Esophagus squamous epithelium (tissue), 4 donors: ENCODE measurements around the gene DDR2.
"Not testable (repeated sequence)": the region's sequence is repeated elsewhere in the genome, so short reads cannot be mapped to it uniquely, and the experiment has no call there.

Experiments used
- POLR2A ChIP-seq, 4 donors: fragments of 450-650 bp; IDR thresholded peaks; one replicate each; pipeline ENCODE4 v1.6.1; 2017; ENCODE audit warnings: antibody characterized with exemption in 4 of 4, mild to moderate bottlenecking in 4 of 4, moderate library complexity in 3 of 4
- TF ChIP-seq, protein P1 (sequence below), 6 experiments: fragments of 450-650 bp in 4 of 6; fragments of 200-600 bp in 2 of 6; sonication (generic) in 2 of 6; IDR thresholded peaks; one replicate each; pipeline ENCODE4 v1.5.1; 2016 to 2019; ENCODE audit warnings: antibody characterized with exemption in 6 of 6, mild to moderate bottlenecking in 4 of 6, moderate library complexity in 4 of 6

DNA sequence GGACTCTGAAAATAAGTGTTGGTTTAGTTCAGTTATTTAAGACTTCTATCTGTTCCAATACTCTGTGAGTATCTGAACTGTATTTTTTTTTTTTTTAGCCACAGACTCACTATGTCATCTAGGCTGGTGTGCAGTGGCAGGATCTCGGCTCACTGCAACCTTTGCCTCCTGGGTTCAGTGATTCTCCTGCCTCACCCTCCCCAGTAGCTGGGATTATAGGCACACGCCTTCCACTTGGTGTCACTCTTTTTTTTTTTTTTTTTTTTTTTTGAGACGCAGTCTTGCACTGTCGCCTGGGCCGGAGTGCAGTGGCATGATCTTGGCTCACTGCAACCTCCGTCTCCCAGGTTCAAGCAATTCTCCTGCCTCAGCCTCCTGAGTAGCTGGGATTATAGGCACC lies 49.4 kb upstream of the DDR2 start:
- TF ChIP-seq, protein P1, sequence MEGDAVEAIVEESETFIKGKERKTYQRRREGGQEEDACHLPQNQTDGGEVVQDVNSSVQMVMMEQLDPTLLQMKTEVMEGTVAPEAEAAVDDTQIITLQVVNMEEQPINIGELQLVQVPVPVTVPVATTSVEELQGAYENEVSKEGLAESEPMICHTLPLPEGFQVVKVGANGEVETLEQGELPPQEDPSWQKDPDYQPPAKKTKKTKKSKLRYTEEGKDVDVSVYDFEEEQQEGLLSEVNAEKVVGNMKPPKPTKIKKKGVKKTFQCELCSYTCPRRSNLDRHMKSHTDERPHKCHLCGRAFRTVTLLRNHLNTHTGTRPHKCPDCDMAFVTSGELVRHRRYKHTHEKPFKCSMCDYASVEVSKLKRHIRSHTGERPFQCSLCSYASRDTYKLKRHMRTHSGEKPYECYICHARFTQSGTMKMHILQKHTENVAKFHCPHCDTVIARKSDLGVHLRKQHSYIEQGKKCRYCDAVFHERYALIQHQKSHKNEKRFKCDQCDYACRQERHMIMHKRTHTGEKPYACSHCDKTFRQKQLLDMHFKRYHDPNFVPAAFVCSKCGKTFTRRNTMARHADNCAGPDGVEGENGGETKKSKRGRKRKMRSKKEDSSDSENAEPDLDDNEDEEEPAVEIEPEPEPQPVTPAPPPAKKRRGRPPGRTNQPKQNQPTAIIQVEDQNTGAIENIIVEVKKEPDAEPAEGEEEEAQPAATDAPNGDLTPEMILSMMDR (IDR thresholded peaks at IDR 0.05) = not testable (repeated sequence)
- TF ChIP-seq POLR2A (IDR thresholded peaks at IDR 0.05) = not testable (repeated sequence)
